Upper lobe of left lung (tissue), 4 donors: ENCODE data around the gene MAPKBP1.

Experiments
- CTCF ChIP-seq, 6 experiments: fragments of 450-650 bp in 4 of 6; fragments of 200-600 bp in 2 of 6; sonication (generic) in 2 of 6; IDR thresholded peaks; one replicate each; pipeline ENCODE4 v1.5.1; 2016 to 2019; ENCODE audit warnings: antibody characterized with exemption in 6 of 6
- EP300 ChIP-seq, 4 donors: sonication (generic); formaldehyde crosslinking; IDR thresholded peaks; one replicate each; pipeline ENCODE4 v1.5.1; 2017; ENCODE audit warnings: antibody characterized with exemption in 4 of 4, control low read depth in 2 of 4

- no peak for TF ChIP-seq EP300 (IDR thresholded peaks at IDR 0.05)
- TF ChIP-seq CTCF (IDR thresholded peaks at IDR 0.05), result no peak
Observed at GRCh38 chr15:41824062-41824745, 49.9 kb downstream of the MAPKBP1 start.
